Measurements from ENCODE around the gene AP3B1.

The AP3B1 gene

DNA sequence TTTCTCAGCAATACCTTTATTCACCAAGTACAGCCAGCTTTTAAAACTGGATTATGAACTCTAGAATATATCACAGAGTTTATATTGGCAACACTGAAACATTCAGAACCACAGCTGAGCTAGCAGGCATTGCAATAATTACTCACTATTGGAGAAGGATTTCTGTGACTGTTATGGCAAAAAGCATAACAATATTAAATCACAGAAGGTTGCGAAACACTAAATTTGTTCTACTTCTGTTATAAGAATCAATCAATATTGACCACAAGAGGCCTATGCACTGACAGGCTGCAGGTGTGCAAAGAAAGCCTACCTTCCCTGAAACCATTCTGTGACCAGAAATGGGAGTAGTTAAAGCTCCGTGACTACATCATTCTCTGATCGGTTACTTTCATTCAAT lies 59.2 kb downstream of the AP3B1 start:
- H3K4me1 ChIP-seq (ENCODE audit: insufficient read depth, low read length): no peaks in the 10 kb centered on the region
- H3K27me3 ChIP-seq (ENCODE audit: control insufficient read depth in 1 of 2, insufficient read depth in 2 of 2, low read length in 2 of 2): no peaks in the 10 kb centered on the region
- H3K27ac ChIP-seq (ENCODE audit: low read depth, low read length): no peak overlapping the region
- no peak overlapping the region for H3K4me3 ChIP-seq (ENCODE audit: low read depth in 1 of 2, low read length in 2 of 2)
- H3K36me3 ChIP-seq (ENCODE audit: insufficient read depth, low read length): no peaks in the 10 kb centered on the region
- no peaks in the 10 kb centered on the region for H3K9me3 ChIP-seq (ENCODE audit: low read length)
- H3K9ac ChIP-seq (ENCODE audit: low read length): no peak overlapping the region

DNA sequence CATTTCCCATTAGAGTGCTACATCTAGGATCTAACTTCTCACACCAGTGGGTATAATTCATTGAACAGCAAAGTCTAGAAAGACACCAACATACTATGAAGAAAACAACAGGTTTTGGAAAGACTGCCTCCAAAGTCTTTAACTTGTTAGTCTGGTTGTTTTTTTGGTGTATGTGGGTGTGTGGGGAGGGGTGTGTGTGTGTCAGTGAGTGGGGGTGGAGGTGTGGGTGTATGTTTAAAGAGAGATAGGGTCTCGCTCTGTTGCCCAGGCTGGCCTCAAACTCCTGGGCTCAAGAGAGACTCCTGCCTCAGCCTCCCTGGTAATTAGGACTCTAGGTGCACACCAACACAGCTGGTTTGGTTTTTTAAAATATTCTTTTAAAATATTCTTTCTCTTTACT lies 59.7 kb downstream of the AP3B1 start:
- no peak overlapping the region for H3K27ac ChIP-seq (ENCODE audit: low read depth, low read length)
- no peak overlapping the region for H3K4me3 ChIP-seq (ENCODE audit: low read depth in 1 of 2, low read length in 2 of 2)
- no peaks in the 10 kb centered on the region for H3K36me3 ChIP-seq (ENCODE audit: insufficient read depth, low read length)
- H3K4me1 ChIP-seq (ENCODE audit: insufficient read depth, low read length): no peaks in the 10 kb centered on the region
- no peaks in the 10 kb centered on the region for H3K27me3 ChIP-seq (ENCODE audit: control insufficient read depth in 1 of 2, insufficient read depth in 2 of 2, low read length in 2 of 2)
- H3K9ac ChIP-seq (ENCODE audit: low read length): no peak overlapping the region
- H3K9me3 ChIP-seq (ENCODE audit: low read length): no peaks in the 10 kb centered on the region

DNA sequence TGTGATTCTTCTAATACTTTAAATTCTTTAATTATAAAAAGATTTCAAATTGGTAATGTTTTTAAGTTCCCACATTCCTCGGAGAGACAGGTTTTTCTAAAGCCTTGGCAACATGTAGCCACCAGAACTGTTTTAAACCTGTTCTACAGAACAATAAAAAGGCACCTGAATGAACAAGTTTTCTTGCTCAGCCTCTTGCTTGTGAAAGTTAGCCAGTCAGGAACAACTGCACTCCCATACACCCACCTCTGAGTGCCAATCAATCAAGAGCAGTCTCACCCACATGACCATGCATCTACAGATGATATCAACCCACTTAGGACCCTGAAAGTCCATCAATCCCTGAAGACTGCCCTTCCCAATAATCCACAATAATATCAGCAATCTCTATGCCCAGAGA lies 62.3 kb downstream of the AP3B1 start:
- Histone ChIP-seq H3K4me1 (ENCODE audit: insufficient read depth, low read length) (no peaks in the 10 kb centered on the region), H3K36me3 (ENCODE audit: insufficient read depth, low read length) (no peaks in the 10 kb centered on the region), H3K27ac (ENCODE audit: low read depth, low read length) (no peak overlapping the region), H3K9ac (ENCODE audit: low read length) (no peak overlapping the region), H3K4me3 (ENCODE audit: low read depth in 1 of 2, low read length in 2 of 2) (no peak overlapping the region), H3K9me3 (ENCODE audit: low read length) (no peaks in the 10 kb centered on the region), H3K27me3 (ENCODE audit: control insufficient read depth in 1 of 2, insufficient read depth in 2 of 2, low read length in 2 of 2) (no peaks in the 10 kb centered on the region)

DNA sequence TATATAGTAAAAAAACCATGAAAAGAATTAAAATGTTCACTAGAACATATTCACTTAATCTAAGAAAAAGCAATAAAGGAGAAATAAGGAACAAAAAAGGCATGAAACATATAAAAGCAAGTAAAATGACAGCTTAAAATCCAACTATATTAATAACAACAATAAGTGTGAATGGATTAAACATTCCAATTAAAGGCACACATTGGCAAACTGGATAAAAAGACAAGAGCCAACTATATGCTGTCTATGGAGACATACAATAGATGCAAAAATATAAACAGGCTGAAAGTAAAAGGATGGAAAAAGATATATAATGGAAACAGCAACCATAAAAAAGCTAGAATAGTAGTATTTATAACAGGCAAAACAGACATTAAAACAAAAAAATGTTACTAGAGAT lies 70.1 kb downstream of the AP3B1 start:
- no peak overlapping the region for H3K27ac ChIP-seq (ENCODE audit: low read depth, low read length)
- peaks cover 17% of the 10 kb centered on the region for H3K36me3 ChIP-seq (ENCODE audit: insufficient read depth, low read length)
- H3K4me3 ChIP-seq (ENCODE audit: low read depth in 1 of 2, low read length in 2 of 2): no peak overlapping the region
- no peak overlapping the region for H3K9ac ChIP-seq (ENCODE audit: low read length)
- H3K27me3 ChIP-seq (ENCODE audit: control insufficient read depth in 1 of 2, insufficient read depth in 2 of 2, low read length in 2 of 2): no peaks in the 10 kb centered on the region
- H3K4me1 ChIP-seq (ENCODE audit: insufficient read depth, low read length): no peaks in the 10 kb centered on the region
- no peaks in the 10 kb centered on the region for H3K9me3 ChIP-seq (ENCODE audit: low read length)

GRCh38 chr5:78221964-78222451 lies 72.5 kb downstream of the AP3B1 start:
- Histone ChIP-seq H3K9ac (ENCODE audit: low read length) (no peak overlapping the region), H3K27ac (ENCODE audit: low read depth, low read length) (no peak overlapping the region), H3K36me3 (ENCODE audit: insufficient read depth, low read length) (peaks cover 17% of the 10 kb centered on the region), H3K4me1 (ENCODE audit: insufficient read depth, low read length) (no peaks in the 10 kb centered on the region), H3K9me3 (ENCODE audit: low read length) (no peaks in the 10 kb centered on the region), H3K27me3 (ENCODE audit: control insufficient read depth in 1 of 2, insufficient read depth in 2 of 2, low read length in 2 of 2) (no peaks in the 10 kb centered on the region), H3K4me3 (ENCODE audit: low read depth in 1 of 2, low read length in 2 of 2) (no peak overlapping the region)

DNA sequence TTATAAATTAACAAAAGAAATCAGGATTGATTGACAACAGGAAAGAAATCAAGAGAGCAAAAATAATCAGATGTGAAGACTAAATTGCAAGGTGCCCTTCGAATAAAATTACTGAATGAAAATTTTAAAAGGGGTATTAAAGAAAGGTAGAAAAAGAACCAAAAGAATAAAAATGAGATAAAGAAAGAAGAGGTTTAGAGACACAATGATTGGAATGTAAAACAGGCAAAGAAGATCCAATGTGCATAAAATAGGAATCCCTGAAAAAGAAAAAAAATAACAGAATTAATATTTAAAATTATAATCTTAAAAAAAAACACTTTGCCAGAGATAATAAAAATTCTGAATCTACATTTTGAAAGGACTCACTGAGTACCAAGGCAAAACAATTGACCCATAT lies 73.0 kb downstream of the AP3B1 start:
- Histone ChIP-seq H3K9me3 (ENCODE audit: low read length) (no peaks in the 10 kb centered on the region), H3K36me3 (ENCODE audit: insufficient read depth, low read length) (peaks cover 17% of the 10 kb centered on the region), H3K27ac (ENCODE audit: low read depth, low read length) (no peak overlapping the region)

GRCh38 chr5:78215972-78216371 lies 78.5 kb downstream of the AP3B1 start:
- no peaks in the 10 kb centered on the region for H3K4me1 ChIP-seq (ENCODE audit: insufficient read depth, low read length)
- H3K27me3 ChIP-seq (ENCODE audit: control insufficient read depth in 1 of 2, insufficient read depth in 2 of 2, low read length in 2 of 2): no peaks in the 10 kb centered on the region
- no peak overlapping the region for H3K4me3 ChIP-seq (ENCODE audit: low read depth in 1 of 2, low read length in 2 of 2)
- no peaks in the 10 kb centered on the region for H3K36me3 ChIP-seq (ENCODE audit: insufficient read depth, low read length)
- no peak overlapping the region for H3K9ac ChIP-seq (ENCODE audit: low read length)
- no peak overlapping the region for H3K27ac ChIP-seq (ENCODE audit: low read depth, low read length)
- H3K9me3 ChIP-seq (ENCODE audit: low read length): no peaks in the 10 kb centered on the region

More for the DNA sequence above, 73.0 kb downstream of the AP3B1 start:
- no peak overlapping the region for H3K4me3 ChIP-seq (ENCODE audit: low read depth in 1 of 2, low read length in 2 of 2)
- no peak overlapping the region for H3K9ac ChIP-seq (ENCODE audit: low read length)
- H3K4me1 ChIP-seq (ENCODE audit: insufficient read depth, low read length): no peaks in the 10 kb centered on the region
- no peaks in the 10 kb centered on the region for H3K27me3 ChIP-seq (ENCODE audit: control insufficient read depth in 1 of 2, insufficient read depth in 2 of 2, low read length in 2 of 2)

GRCh38 chr5:78215565-78215964 lies 78.9 kb downstream of the AP3B1 start:
- Histone ChIP-seq H3K9me3 (ENCODE audit: low read length) (no peaks in the 10 kb centered on the region), H3K27me3 (ENCODE audit: control insufficient read depth in 1 of 2, insufficient read depth in 2 of 2, low read length in 2 of 2) (no peaks in the 10 kb centered on the region), H3K9ac (ENCODE audit: low read length) (no peak overlapping the region), H3K4me3 (ENCODE audit: low read depth in 1 of 2, low read length in 2 of 2) (no peak overlapping the region), H3K4me1 (ENCODE audit: insufficient read depth, low read length) (no peaks in the 10 kb centered on the region), H3K27ac (ENCODE audit: low read depth, low read length) (no peak overlapping the region), H3K36me3 (ENCODE audit: insufficient read depth, low read length) (no peaks in the 10 kb centered on the region)

DNA sequence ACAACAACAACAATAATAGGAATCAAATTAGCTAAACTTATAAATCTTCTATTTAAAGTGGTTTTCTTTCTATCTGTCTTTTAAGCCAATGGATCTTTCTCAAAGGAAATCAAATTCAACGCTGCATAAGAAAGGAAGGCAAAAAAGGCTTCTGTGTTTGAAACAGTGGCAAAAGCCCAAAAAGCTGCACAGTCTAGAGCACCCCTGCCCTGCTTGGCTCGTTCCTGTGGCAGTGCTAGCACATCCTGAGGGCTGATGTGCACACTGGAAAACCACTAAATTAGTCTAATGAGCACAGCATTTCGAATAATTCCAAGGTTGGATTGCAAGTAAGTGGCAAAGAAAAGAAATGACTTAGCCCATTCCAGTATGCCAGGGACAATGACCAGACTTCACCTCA lies 80.7 kb downstream of the AP3B1 start:
- Histone ChIP-seq H3K36me3 (ENCODE audit: insufficient read depth, low read length) (no peaks in the 10 kb centered on the region), H3K9ac (ENCODE audit: low read length) (no peak overlapping the region), H3K9me3 (ENCODE audit: low read length) (no peaks in the 10 kb centered on the region), H3K27ac (ENCODE audit: low read depth, low read length) (no peak overlapping the region), H3K27me3 (ENCODE audit: control insufficient read depth in 1 of 2, insufficient read depth in 2 of 2, low read length in 2 of 2) (no peaks in the 10 kb centered on the region), H3K4me1 (ENCODE audit: insufficient read depth, low read length) (no peaks in the 10 kb centered on the region), H3K4me3 (ENCODE audit: low read depth in 1 of 2, low read length in 2 of 2) (no peak overlapping the region)

DNA sequence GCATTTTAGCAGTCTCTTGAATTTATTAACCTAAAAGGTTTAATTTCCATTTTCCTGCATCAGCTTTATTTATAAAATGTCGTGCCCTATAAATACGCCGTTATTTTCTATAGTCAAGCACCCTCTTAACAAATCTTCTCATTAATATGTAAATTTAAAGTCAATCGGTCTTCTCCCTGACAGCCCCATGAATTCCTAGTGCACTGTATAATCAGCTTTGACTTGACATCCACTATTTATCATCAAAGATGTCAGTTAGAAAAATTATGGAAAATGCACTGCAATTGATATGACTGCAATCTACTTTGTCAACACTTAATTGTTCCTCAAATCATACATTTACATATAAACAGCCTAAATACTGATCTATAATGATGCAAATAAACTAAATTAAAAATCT lies 83.4 kb downstream of the AP3B1 start:
- H3K9me3 ChIP-seq (ENCODE audit: low read length): no peaks in the 10 kb centered on the region
- H3K27ac ChIP-seq (ENCODE audit: low read depth, low read length): no peak overlapping the region
- no peaks in the 10 kb centered on the region for H3K4me1 ChIP-seq (ENCODE audit: insufficient read depth, low read length)
- no peak overlapping the region for H3K4me3 ChIP-seq (ENCODE audit: low read depth in 1 of 2, low read length in 2 of 2)
- no peaks in the 10 kb centered on the region for H3K36me3 ChIP-seq (ENCODE audit: insufficient read depth, low read length)
- no peak overlapping the region for H3K9ac ChIP-seq (ENCODE audit: low read length)
- H3K27me3 ChIP-seq (ENCODE audit: control insufficient read depth in 1 of 2, insufficient read depth in 2 of 2, low read length in 2 of 2): no peaks in the 10 kb centered on the region

DNA sequence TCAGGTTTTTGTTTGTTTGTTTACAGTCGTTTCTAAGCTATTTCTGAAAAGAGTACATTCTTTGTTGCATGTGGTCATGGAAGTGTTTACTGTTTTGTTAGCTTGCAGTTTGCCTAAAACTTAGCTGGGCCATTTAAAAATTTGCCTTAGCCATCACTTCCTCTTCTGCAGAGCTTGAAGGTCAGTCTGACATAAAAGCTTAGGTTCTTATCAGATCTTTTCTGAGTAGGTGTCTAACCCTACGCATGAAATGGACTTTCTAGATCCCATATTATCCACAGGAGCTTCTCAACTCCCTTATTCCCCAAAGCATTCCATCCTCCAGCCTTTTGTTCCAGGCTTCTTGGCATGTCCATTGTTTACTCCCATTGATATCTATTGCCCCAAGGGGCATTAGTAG lies 90.3 kb downstream of the AP3B1 start:
- H3K4me3 ChIP-seq (ENCODE audit: low read depth in 1 of 2, low read length in 2 of 2): no peak overlapping the region
- H3K27me3 ChIP-seq (ENCODE audit: control insufficient read depth in 1 of 2, insufficient read depth in 2 of 2, low read length in 2 of 2): no peaks in the 10 kb centered on the region
- no peaks in the 10 kb centered on the region for H3K9me3 ChIP-seq (ENCODE audit: low read length)
- no peak overlapping the region for H3K9ac ChIP-seq (ENCODE audit: low read length)
- H3K4me1 ChIP-seq (ENCODE audit: insufficient read depth, low read length): no peaks in the 10 kb centered on the region
- no peaks in the 10 kb centered on the region for H3K36me3 ChIP-seq (ENCODE audit: insufficient read depth, low read length)
- no peak overlapping the region for H3K27ac ChIP-seq (ENCODE audit: low read depth, low read length)

DNA sequence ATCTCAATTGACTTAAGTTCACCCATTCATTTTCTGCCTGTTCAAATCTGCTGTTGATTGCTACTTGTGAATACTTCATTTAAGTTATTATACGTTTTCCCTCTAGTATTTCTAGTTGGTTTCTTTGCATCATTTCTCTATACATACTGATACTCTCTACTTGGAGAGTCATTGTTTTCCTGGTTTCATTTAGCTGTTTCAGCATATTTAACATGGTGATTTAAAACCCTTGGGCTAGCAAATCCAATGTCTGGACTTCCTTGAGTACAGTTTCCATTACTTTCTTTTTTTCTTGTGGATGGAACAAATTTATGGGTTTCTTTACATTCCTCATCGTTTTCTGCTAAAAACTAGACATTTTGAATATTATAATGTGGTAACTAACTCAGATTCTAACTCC lies 90.7 kb downstream of the AP3B1 start:
- Histone ChIP-seq H3K36me3 (ENCODE audit: insufficient read depth, low read length) (no peaks in the 10 kb centered on the region), H3K9ac (ENCODE audit: low read length) (no peak overlapping the region), H3K27ac (ENCODE audit: low read depth, low read length) (no peak overlapping the region), H3K9me3 (ENCODE audit: low read length) (no peaks in the 10 kb centered on the region), H3K27me3 (ENCODE audit: control insufficient read depth in 1 of 2, insufficient read depth in 2 of 2, low read length in 2 of 2) (no peaks in the 10 kb centered on the region), H3K4me1 (ENCODE audit: insufficient read depth, low read length) (no peaks in the 10 kb centered on the region), H3K4me3 (ENCODE audit: low read depth in 1 of 2, low read length in 2 of 2) (no peak overlapping the region)
